NCI-H2196 treated with DMSO at 0.1 percent for 48 hours (cell line): ENCODE measurements around the gene ACAP3.
A peak's percentile ranks its signal among the peaks of the same experiment; 100 is the strongest.

Source experiments
- DNase-seq: peaks from one replicate; lab custom pipeline; 2025; ENCODE audit not compliant: unreplicated experiment; lab: John Stamatoyannopoulos, UW

Gene ACAP3

GRCh38 chr1:1302006-1302430 is 5.7 kb downstream of the ACAP3 start:
- no peak for DNase-seq

- DNase-seq = no peak
These were observed 7.4 kb downstream of the ACAP3 start for GRCh38 chr1:1300352-1300739.

DNA sequence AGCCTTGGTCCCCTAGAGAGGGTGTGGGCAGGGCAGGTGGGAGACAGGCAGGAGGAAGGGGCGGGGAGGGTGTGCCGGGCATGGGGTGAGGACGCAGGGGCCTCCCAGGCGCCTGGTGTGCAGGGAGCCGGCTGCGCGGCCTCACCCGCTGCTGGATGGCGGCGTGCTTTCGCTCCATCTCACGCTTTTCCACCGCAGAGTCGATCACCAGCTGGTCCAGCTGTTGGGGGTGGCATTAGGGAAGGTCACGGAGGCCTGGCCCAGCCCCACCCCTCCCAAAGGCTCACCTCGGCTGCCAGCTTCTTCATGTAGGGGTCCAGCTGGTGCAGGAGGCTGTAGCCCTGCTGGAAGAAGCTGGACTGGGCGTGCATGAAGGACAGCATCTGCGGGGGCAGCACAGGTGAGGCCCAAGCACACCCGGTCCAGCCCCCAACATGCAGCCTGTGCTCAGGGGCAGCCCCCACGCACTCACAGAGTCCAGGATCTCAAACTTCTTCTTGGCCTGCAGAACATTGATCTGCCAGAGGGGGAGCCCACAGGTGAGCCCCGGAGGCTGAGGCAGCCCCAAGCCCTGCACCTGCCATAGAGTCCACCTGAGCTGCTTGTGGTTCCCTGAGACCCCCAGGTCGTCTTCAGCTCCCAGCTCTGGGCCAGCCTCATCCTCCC is 7.9 kb downstream of the ACAP3 start:
- DNase-seq = no peak

- DNase-seq = no peak
These were observed 8.7 kb downstream of the ACAP3 start for GRCh38 chr1:1298861-1299685.

GRCh38 chr1:1297802-1298424 is 9.8 kb downstream of the ACAP3 start:
- no peak for DNase-seq

- DNase-seq = no peak
These were observed 11.4 kb downstream of the ACAP3 start for GRCh38 chr1:1296070-1297061.

GRCh38 chr1:1295154-1295923 is 12.4 kb downstream of the ACAP3 start:
- DNase-seq = no peak

DNA sequence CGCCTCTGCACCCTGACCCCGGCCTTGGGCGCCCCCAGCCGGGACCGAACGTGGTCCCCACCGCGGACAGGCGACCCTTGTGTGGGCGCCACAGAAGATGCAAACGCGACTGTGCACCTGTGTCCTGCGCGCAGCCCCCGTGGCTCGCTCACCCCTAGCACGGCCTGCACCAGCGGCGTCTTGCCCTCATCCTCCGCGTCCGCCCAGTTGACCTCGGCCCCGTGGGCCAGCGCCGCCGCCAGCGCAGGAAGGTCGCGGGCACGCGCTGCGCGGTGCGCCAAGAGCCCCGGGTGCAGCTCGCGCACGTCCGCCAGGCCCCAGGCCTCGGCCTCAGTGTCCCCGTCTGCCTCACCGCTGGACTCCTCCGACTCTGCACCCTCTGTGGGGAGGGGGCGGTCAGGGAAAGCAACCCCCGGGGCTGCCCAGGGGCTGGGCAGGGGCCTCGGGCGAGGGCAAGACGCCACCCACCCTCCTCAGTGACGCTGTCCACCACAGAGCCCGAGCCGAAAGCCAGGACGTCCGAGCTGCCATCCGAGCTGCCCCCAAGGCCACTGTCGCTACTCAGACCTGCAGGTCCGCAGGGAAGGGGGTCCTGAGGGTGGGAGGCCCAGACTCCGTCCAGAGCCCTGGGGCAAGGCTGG is 13.4 kb downstream of the ACAP3 start:
- DNase-seq = no peak

- DNase-seq = no peak
These were observed 14.2 kb downstream of the ACAP3 start for GRCh38 chr1:1293263-1294249.

- no peak for DNase-seq
These were observed 14.9 kb downstream of the ACAP3 start for GRCh38 chr1:1292851-1293250.

- DNase-seq = no peak
These were observed 15.3 kb downstream of the ACAP3 start for GRCh38 chr1:1292442-1292779.

GRCh38 chr1:1291548-1292441 is 15.9 kb downstream of the ACAP3 start:
- peak; percentile 55 for DNase-seq

DNA sequence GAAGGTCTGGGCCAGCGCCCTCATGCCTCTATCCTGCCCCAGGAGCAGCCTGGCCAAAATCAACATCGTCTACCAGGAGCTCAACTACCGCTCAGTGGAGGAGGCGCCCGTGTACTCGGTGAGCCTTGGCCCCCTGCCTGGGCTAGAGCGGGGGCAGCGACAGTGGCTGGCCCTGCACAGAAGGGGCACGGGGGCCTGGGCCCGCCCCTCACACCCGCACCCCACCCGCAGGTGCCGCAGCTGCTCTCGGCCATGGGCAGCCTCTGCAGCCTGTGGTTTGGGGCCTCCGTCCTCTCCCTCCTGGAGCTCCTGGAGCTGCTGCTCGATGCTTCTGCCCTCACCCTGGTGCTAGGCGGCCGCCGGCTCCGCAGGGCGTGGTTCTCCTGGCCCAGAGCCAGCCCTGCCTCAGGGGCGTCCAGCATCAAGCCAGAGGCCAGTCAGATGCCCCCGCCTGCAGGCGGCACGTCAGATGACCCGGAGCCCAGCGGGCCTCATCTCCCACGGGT is 16.7 kb downstream of the ACAP3 start:
- no peak for DNase-seq

- no peak for DNase-seq
These were observed 17.4 kb downstream of the ACAP3 start for GRCh38 chr1:1290238-1290731.

DNA sequence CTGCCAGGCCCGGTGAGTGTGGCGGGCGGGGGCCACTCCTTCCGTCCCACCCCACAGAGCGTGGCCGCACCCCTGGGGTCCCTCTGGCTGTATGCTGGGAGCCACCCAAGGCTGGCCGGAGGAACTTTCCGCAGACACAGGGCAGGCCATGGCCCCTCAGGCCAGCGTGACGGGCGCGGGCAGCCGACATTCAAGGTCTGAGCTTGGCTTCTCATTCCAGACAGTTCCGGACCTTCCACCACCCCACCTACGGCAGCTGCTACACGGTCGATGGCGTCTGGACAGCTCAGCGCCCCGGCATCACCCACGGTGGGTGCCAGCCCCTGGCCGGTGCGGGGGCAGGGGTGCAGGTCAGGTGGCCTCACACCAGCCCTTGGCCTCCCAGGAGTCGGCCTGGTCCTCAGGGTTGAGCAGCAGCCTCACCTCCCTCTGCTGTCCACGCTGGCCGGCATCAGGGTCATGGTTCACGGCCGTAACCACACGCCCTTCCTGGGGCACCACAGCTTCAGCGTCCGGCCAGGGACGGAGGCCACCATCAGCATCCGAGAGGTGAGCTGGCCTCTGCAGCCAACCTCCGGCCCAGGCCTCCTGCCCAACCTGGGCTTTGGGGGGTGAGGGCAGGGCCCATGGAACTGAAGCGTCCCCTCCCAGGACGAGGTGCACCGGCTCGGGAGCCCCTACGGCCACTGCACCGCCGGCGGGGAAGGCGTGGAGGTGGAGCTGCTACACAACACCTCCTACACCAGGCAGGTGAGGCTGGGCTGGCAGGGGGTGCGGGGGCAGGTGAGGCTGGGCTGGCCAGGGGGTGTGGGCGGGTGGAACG is 20.2 kb downstream of the ACAP3 start:
- no peak for DNase-seq
